Psoas muscle (tissue), 8 donors: ENCODE measurements around the gene GSTO2. TPM values are rescaled to one million over a fixed set of nuclear protein-coding genes. Genes with fewer than 3 reads are reported as not detected.

Experiments
- ATAC-seq, 4 donors: fragments of 200-7000 bp; cut with Tn5 transposase; one replicate each; pipeline ENCODE4 v1.9.1; 2020; ENCODE audit warnings: moderate library complexity in 3 of 4, mild to moderate bottlenecking in 2 of 4
- DNase-seq, 2 donors: peaks; one replicate each; pipeline ENCODE4 v3.0.0-alpha.2; 2020
- H3K27ac ChIP-seq: fragments of 200-600 bp; one replicate; pipeline ENCODE4 v1.8.0; 2022
- H3K27me3 ChIP-seq, 3 donors: fragments of 200-600 bp in 1 of 3; one replicate each; pipeline versions ENCODE4 v1.6.1 to v1.8.0; 2013 to 2022; ENCODE audit warnings: low read length in 2 of 3, mild to moderate bottlenecking in 2 of 3, moderate library complexity in 1 of 3; ENCODE audit not compliant: insufficient read depth in 3 of 3
- H3K36me3 ChIP-seq, 2 donors: fragments of 200-600 bp in 1 of 2; one replicate each; pipeline versions ENCODE4 v1.6.1 to v1.8.0; 2013 to 2022; ENCODE audit warnings: low read depth in 1 of 2, mild to moderate bottlenecking in 1 of 2, moderate library complexity in 1 of 2; ENCODE audit not compliant: insufficient read depth in 1 of 2
- H3K4me1 ChIP-seq: fragments of 200-600 bp; one replicate; pipeline ENCODE4 v1.8.0; 2022
- H3K4me3 ChIP-seq: fragments of 200-600 bp; one replicate; pipeline ENCODE4 v1.8.0; 2022; ENCODE audit warnings: mild to moderate bottlenecking
- H3K9me3 ChIP-seq: fragments of 200-600 bp; one replicate; pipeline ENCODE4 v1.8.0; 2022
- CTCF ChIP-seq: fragments of 200-600 bp; IDR thresholded peaks from one replicate; pipeline ENCODE4 v1.8.0; 2022; ENCODE audit warnings: antibody characterized with exemption
- WGBS, 3 donors: extraction: QIAGEN DNeasy Blood & Tissue Kit; methylation state at CpG; one replicate each; pipeline versions ENCODE4 v1.1.6 to v1.1.7; 2013; 5-methylcytosine and 5-hydroxymethylcytosine counted together
- intact Hi-C, 2 donors: fragments of 100-400 bp; cut with DNase I; formaldehyde crosslinking; loops; one replicate each; pipeline versions ENCODE4 v1.11.0 to v1.14.2; 2022
- polyA plus RNA-seq, 3 donors: library from polyadenylated mRNA; stranded (reverse); fragments of 200-250 nt; gene quantifications; one replicate each; pipeline ENCODE4 v1.2.3, GENCODE V29; 2013
- total RNA-seq, 4 donors: library from RNA; stranded (reverse); fragmentation: NEBNext Ultra II Directional in 2 of 4; extraction: Animal tissue kit (Norgen Biotek cat#: 25700) in 2 of 4; gene quantifications; one replicate each; pipeline versions ENCODE4 v1.2.1 to v1.2.4, GENCODE V29; 2021 to 2023
- donor health status: healthy with polysubstance abuse.
- donor health status: DM: no; HTN: no; CAD: no; lungs with moderate emphysema.
- donor health status: Bipolar disorder and iron deficiency.
- donor health status: healthy.
- donor health status: DM: yes; HTN: yes; CAD: no.
- donor health status: DM: no; HTN: no; CAD: no.
- donor health status: DM: no; HTN: no; CAD: no.
- donor health status: DM: yes; HTN: yes; CAD: no.

Gene GSTO2
- total and polyA plus RNA-seq, 7 donors = 0.23 to 4.6 (median 1.4) TPM

- Histone ChIP-seq H3K4me3 (no peak overlapping the region), H3K36me3 (no peaks in the 10 kb centered on the region), H3K9me3 (no peaks in the 10 kb centered on the region), H3K27me3 (no peaks in the 10 kb centered on the region), H3K4me1 (peaks cover 45% of the 10 kb centered on the region), H3K27ac (no peak overlapping the region)
- ATAC-seq (no peak), DNase-seq (no peak)
- no peak for TF ChIP-seq CTCF
- intact Hi-C loops = no loop called here
- 76 to 84% (median 83%) methylated on average over 3 of the region's 3 CpGs for WGBS, 3 donors
Observed at GRCh38 chr10:104306897-104307296, 37.9 kb downstream of the GSTO2 start.

GRCh38 chr10:104307576-104308438 lies 38.8 kb downstream of the GSTO2 start:
- ATAC-seq (no peak), DNase-seq (no peak)
- 73 to 77% (median 76%) methylated on average over 10 of the region's 10 CpGs for WGBS, 3 donors
- Histone ChIP-seq H3K27me3 (no peaks in the 10 kb centered on the region), H3K36me3 (peaks cover 0 to 4% of the 10 kb centered on the region in 2 donors), H3K4me1 (peaks cover 45% of the 10 kb centered on the region), H3K4me3 (no peak overlapping the region), H3K27ac (no peak overlapping the region), H3K9me3 (no peaks in the 10 kb centered on the region)
- TF ChIP-seq CTCF = no peak
- intact Hi-C loops = no loop called here

- no peaks in the 10 kb centered on the region for H3K9me3 ChIP-seq
- H3K27me3 ChIP-seq = no peaks in the 10 kb centered on the region
- peaks cover 45% of the 10 kb centered on the region for H3K4me1 ChIP-seq
- peaks cover 4 to 11% of the 10 kb centered on the region in 2 donors for H3K36me3 ChIP-seq
- no peak overlapping the region for H3K27ac ChIP-seq
- WGBS, 3 donors = 64 to 86% (median 83%) methylated on average over 4 of the region's 4 CpGs
- no peak for TF ChIP-seq CTCF
- no peak for DNase-seq
- no peak overlapping the region for H3K4me3 ChIP-seq
- intact Hi-C loops = no loop called here
- no peak for ATAC-seq
Observed at GRCh38 chr10:104308439-104308903, 39.5 kb downstream of the GSTO2 start.

- TF ChIP-seq CTCF = no peak
- Histone ChIP-seq H3K9me3 (no peaks in the 10 kb centered on the region), H3K27me3 (no peaks in the 10 kb centered on the region), H3K4me1 (peaks cover 37% of the 10 kb centered on the region), H3K4me3 (no peak overlapping the region), H3K36me3 (peaks cover 7 to 29% of the 10 kb centered on the region in 2 donors), H3K27ac (peak overlapping the region; percentile 83)
- WGBS, 3 donors = 37 to 49% (median 41%) methylated on average over 15 of the region's 15 CpGs
- ATAC-seq = peak; percentile 86 to 89 (median 88)
- intact Hi-C loops = loop anchor here in 1 of 2 donors (1.0 kb wide), 1 partner anchor 28 kb away; the partner anchor contains the start of gene ITPRIP
- peak; percentile 80 to 91 for DNase-seq
Observed at GRCh38 chr10:104309980-104310978, 41.3 kb downstream of the GSTO2 start.
